Vagina (tissue), 2 donors: ENCODE measurements around the gene PTGFRN. TPM values are rescaled to one million over a fixed set of nuclear protein-coding genes. Genes with fewer than 3 reads are reported as not detected.

Experiments used
- DNase-seq, 2 donors: peaks; one replicate each; pipeline ENCODE4 v3.0.0-alpha.2; 2017; ENCODE audit errors: extremely low spot score in 2 of 2
- H3K27ac ChIP-seq: fragments of 200-600 bp; sonication (generic); one replicate; pipeline ENCODE4 v1.5.1; 2019
- H3K27me3 ChIP-seq: fragments of 200-600 bp; sonication (generic); one replicate; pipeline ENCODE4 v1.5.1; 2019
- H3K36me3 ChIP-seq, 2 donors: fragments of 200-600 bp; sonication (generic); one replicate each; pipeline ENCODE4 v1.5.1; 2017 to 2019
- H3K4me1 ChIP-seq: fragments of 200-600 bp; sonication (generic); one replicate; pipeline ENCODE4 v1.5.1; 2019
- H3K4me3 ChIP-seq, 2 donors: fragments of 200-600 bp; sonication (generic); 1 replicate in 1 of 2; 2 replicates in 1 of 2; pipeline ENCODE4 v1.5.1; 2016 to 2019
- H3K9me3 ChIP-seq: fragments of 200-600 bp; sonication (generic); one replicate; pipeline ENCODE4 v1.5.1; 2019
- CTCF ChIP-seq, 3 experiments: fragments of 450-650 bp in 2 of 3; fragments of 200-600 bp in 1 of 3; sonication (generic) in 1 of 3; IDR thresholded peaks; one replicate each; pipeline ENCODE4 v1.5.1; 2017 to 2019; ENCODE audit warnings: antibody characterized with exemption in 3 of 3, mild to moderate bottlenecking in 2 of 3, moderate library complexity in 2 of 3
- POLR2A ChIP-seq, 2 donors: fragments of 450-650 bp; IDR thresholded peaks; one replicate each; pipeline ENCODE4 v1.6.1; 2017; ENCODE audit warnings: antibody characterized with exemption in 2 of 2, mild to moderate bottlenecking in 2 of 2, moderate library complexity in 2 of 2
- POLR2AphosphoS5 ChIP-seq, 2 donors: sonication (generic); formaldehyde crosslinking; IDR thresholded peaks; one replicate each; pipeline ENCODE4 v1.9.0; 2017; ENCODE audit warnings: antibody characterized with exemption in 2 of 2, mild to moderate bottlenecking in 2 of 2, low read depth in 1 of 2; ENCODE audit not compliant: insufficient read depth in 1 of 2
- intact Hi-C: fragments of 100-400 bp; cut with DNase I; formaldehyde crosslinking; loops from one replicate; pipeline ENCODE4 v1.15.1; 2023
- total RNA-seq: library from RNA; depleted of rRNA; stranded (reverse); fragments of >200 nt; gene quantifications from one replicate; pipeline ENCODE4 v1.2.3, GENCODE V29; 2016

PTGFRN gene
- total RNA-seq, 1 donor from 2014 or later = 52.8 TPM

DNA sequence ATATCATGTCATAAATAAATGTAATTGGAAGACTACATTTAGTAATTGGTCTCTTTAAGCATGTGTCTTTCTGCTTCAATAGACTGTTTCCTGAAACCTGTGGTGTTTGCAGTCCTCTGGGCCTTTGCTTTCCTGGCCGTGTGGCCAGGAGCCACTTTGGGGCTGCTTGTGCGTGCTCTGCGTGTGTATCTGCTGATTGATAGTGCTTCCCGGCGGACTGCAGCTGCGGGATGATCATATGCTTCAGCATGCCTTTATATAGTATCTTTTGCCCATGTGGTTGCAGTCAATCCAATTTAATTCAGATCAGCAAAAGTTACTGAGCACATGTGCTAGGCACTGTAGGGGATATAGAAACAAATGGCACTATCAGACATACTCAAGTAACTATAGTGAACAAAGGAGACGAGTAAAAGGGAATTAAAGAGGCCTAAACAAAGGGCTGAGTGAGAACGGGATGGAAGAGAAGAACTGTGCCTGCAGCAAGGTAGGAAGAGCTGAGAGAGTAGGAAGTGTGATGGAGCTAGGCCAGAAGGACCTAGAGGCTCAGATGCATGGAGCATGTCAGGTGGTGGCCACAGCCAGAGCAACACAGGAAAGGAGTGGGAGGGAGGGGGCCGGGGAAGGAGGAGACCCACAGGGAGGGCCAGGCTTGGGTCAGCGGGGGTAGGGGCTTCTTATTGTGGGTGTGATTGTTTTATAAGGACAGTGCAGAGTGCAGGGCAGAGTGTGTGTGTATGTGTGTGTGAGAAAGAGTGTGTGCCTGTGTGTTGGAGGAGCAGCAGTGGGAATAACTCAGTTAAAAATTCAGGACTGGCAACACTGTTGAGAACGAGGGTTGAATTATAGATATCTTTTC lies 123.2 kb downstream of the PTGFRN start:
- no peak for TF ChIP-seq POLR2A (IDR thresholded peaks at IDR 0.05)
- TF ChIP-seq POLR2AphosphoS5 (IDR thresholded peaks at IDR 0.05; ENCODE audit: insufficient read depth in 1 of 2, low read depth in 1 of 2) = no peak
- TF ChIP-seq CTCF (IDR thresholded peaks at IDR 0.05) = no peak
- H3K9me3 ChIP-seq = no peaks in the 10 kb centered on the region
- no peaks in the 10 kb centered on the region for H3K4me1 ChIP-seq
- no peaks in the 10 kb centered on the region for H3K36me3 ChIP-seq
- no peaks in the 10 kb centered on the region for H3K27me3 ChIP-seq
- H3K4me3 ChIP-seq = no peak overlapping the region
- DNase-seq = no peak
- H3K27ac ChIP-seq = no peak overlapping the region
- intact Hi-C loops = no loop called here

DNA sequence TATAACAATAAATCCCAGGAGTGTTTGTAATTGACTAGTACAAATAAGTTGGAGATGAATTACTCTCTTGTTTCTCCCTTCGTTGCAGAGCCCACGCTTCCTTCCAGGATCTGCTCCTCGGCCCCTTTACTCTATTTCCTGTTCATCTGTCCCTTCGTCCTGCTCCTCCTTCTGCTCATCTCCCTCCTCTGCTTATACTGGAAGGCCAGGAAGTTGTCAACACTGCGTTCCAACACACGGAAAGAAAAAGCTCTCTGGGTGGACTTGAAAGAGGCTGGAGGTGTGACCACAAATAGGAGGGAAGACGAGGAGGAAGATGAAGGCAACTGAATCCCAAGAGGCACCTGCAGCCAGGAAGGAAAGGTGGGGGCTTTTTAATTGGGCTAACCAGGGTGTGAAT lies 124.1 kb downstream of the PTGFRN start:
- H3K27ac ChIP-seq = no peak overlapping the region

DNA sequence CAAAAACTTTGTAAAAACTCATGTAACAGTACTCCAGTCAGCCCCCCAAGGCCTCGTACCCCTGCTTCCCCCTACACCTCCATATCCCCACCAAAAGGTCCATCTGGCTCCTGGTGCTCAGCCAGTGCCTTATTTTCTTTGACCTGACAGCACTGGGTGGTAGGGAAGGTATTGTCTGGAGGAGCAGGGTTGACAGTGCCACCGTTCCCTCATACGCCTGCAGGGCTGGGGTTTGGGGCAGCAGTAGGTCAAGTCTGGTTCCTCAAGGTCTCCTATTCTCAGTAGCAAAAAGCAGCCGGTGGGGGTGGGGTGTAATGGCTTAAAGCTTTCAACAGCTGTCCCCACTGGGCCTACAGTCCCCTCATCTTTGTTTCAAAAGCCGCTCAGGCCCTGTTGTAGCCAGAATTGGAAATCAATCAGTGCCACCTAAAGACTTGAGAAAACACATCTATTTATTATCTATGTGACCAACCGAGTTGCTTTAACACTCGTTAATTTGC lies 125.1 kb downstream of the PTGFRN start:
- TF ChIP-seq POLR2A (IDR thresholded peaks at IDR 0.05) = no peak
- no peak for TF ChIP-seq POLR2AphosphoS5 (IDR thresholded peaks at IDR 0.05; ENCODE audit: insufficient read depth in 1 of 2, low read depth in 1 of 2)
- TF ChIP-seq CTCF (IDR thresholded peaks at IDR 0.05) = no peak
- Histone ChIP-seq H3K4me1 (no peaks in the 10 kb centered on the region), H3K36me3 (no peaks in the 10 kb centered on the region), H3K27ac (no peak overlapping the region), H3K4me3 (no peak overlapping the region), H3K9me3 (no peaks in the 10 kb centered on the region), H3K27me3 (no peaks in the 10 kb centered on the region)
- no peak for DNase-seq
- intact Hi-C loops = no loop called here

More for the DNA sequence above, 124.1 kb downstream of the PTGFRN start:
- no peak overlapping the region for H3K4me3 ChIP-seq
- no peaks in the 10 kb centered on the region for H3K36me3 ChIP-seq
- TF ChIP-seq POLR2A (IDR thresholded peaks at IDR 0.05) = no peak
- TF ChIP-seq CTCF (IDR thresholded peaks at IDR 0.05) = no peak
- TF ChIP-seq POLR2AphosphoS5 (IDR thresholded peaks at IDR 0.05; ENCODE audit: insufficient read depth in 1 of 2, low read depth in 1 of 2) = no peak
- H3K9me3 ChIP-seq = no peaks in the 10 kb centered on the region
- H3K4me1 ChIP-seq = no peaks in the 10 kb centered on the region
- no peak for DNase-seq
- intact Hi-C loops = no loop called here
- no peaks in the 10 kb centered on the region for H3K27me3 ChIP-seq

GRCh38 chr1:117036018-117036461 lies 126.3 kb downstream of the PTGFRN start:
- TF ChIP-seq POLR2A (IDR thresholded peaks at IDR 0.05) = no peak
- TF ChIP-seq CTCF (IDR thresholded peaks at IDR 0.05) = no peak
- no peak for TF ChIP-seq POLR2AphosphoS5 (IDR thresholded peaks at IDR 0.05; ENCODE audit: insufficient read depth in 1 of 2, low read depth in 1 of 2)
- no peak overlapping the region for H3K4me3 ChIP-seq
- H3K27me3 ChIP-seq = no peaks in the 10 kb centered on the region
- no peaks in the 10 kb centered on the region for H3K9me3 ChIP-seq
- H3K27ac ChIP-seq = no peak overlapping the region
- H3K4me1 ChIP-seq = no peaks in the 10 kb centered on the region
- H3K36me3 ChIP-seq = no peaks in the 10 kb centered on the region
- intact Hi-C loops = no loop called here
- no peak for DNase-seq

DNA sequence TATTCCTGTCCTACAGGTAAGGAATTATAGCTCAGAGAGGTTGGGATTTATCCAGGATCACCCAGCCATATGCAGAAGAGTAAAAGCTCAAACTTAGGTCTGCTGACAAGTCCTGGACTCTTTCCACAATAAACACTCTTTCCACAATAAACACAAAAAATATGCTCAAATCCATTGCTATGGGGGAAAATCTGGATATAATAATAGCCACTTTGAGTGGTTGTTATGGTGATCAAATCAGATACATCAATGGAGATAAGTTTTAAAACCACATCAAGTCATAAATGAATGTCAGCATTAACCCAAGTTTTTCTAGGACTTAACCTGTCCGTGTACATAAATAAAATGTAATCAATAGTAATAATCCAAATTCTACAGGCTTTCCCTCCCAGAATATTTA lies 128.1 kb downstream of the PTGFRN start:
- TF ChIP-seq POLR2A (IDR thresholded peaks at IDR 0.05) (no peak), CTCF (IDR thresholded peaks at IDR 0.05) (no peak), POLR2AphosphoS5 (IDR thresholded peaks at IDR 0.05; ENCODE audit: insufficient read depth in 1 of 2, low read depth in 1 of 2) (no peak)
- intact Hi-C loops = no loop called here

More for the DNA sequence above, 128.1 kb downstream of the PTGFRN start:
- H3K4me3 ChIP-seq = no peak overlapping the region
- DNase-seq = no peak
- no peaks in the 10 kb centered on the region for H3K4me1 ChIP-seq
- H3K9me3 ChIP-seq = no peaks in the 10 kb centered on the region
- H3K27ac ChIP-seq = no peak overlapping the region
- H3K27me3 ChIP-seq = no peaks in the 10 kb centered on the region
- no peaks in the 10 kb centered on the region for H3K36me3 ChIP-seq
